LNCaP clone FGC (cell line): ENCODE results near the gene HIVEP1.

ENCODE experiments used
- DNase-seq: peaks from one replicate; pipeline ENCODE4 v3.0.0-alpha.2; 2011; ENCODE audit warnings: low read depth
- H3K4me3 ChIP-seq: 2 replicates; pipeline ENCODE4 v1.5.1; 2011; ENCODE audit warnings: mild to moderate bottlenecking, low read depth, low read length, control low read depth
- CTCF ChIP-seq: IDR thresholded peaks from 2 replicates; pipeline ENCODE4 v1.5.1; 2012; ENCODE audit warnings: mild to moderate bottlenecking; ENCODE audit not compliant: control insufficient read depth, insufficient read depth; ENCODE audit errors: extremely low read depth

Gene HIVEP1

GRCh38 chr6:12160326-12160725 lies 148.2 kb downstream of the HIVEP1 start:
- no peak for DNase-seq
- no peak overlapping the region for H3K4me3 ChIP-seq
- TF ChIP-seq CTCF = no peak

GRCh38 chr6:12162213-12162612 lies 150.1 kb downstream of the HIVEP1 start:
- H3K4me3 ChIP-seq = no peak overlapping the region
- no peak for TF ChIP-seq CTCF
- no peak for DNase-seq

GRCh38 chr6:12163149-12163548 lies 151.0 kb downstream of the HIVEP1 start:
- H3K4me3 ChIP-seq = no peak overlapping the region
- no peak for TF ChIP-seq CTCF
- no peak for DNase-seq

GRCh38 chr6:12163744-12164507 lies 151.8 kb downstream of the HIVEP1 start:
- no peak for DNase-seq
- no peak for TF ChIP-seq CTCF
- H3K4me3 ChIP-seq = no peak overlapping the region

- DNase-seq = no peak
Measured at GRCh38 chr6:12164508-12164770, 152.3 kb downstream of the HIVEP1 start.

GRCh38 chr6:12165297-12165696 lies 153.2 kb downstream of the HIVEP1 start:
- TF ChIP-seq CTCF = no peak
- DNase-seq = no peak
- no peak overlapping the region for H3K4me3 ChIP-seq

More at GRCh38 chr6:12164508-12164770, 152.3 kb downstream of the HIVEP1 start:
- no peak for TF ChIP-seq CTCF
- no peak overlapping the region for H3K4me3 ChIP-seq

GRCh38 chr6:12165722-12166280 lies 153.7 kb downstream of the HIVEP1 start:
- no peak for TF ChIP-seq CTCF
- no peak overlapping the region for H3K4me3 ChIP-seq
- DNase-seq = no peak
